Chondrocyte (in vitro differentiated cells): ENCODE results near the gene MTR. TPM values are rescaled to one million over a fixed set of nuclear protein-coding genes. Genes with fewer than 3 reads are reported as not detected.

Source experiments
- DNase-seq: peaks from one replicate; pipeline ENCODE4 v3.0.0; 2021; ENCODE audit warnings: mixed read lengths, low spot score
- H3K27ac Mint-ChIP-seq: one replicate; pipeline ENCODE4 v1.8.0; 2021; ENCODE audit warnings: mild to moderate bottlenecking, moderate library complexity, mixed read lengths; ENCODE audit not compliant: unreplicated experiment
- H3K27me3 Mint-ChIP-seq: 2 replicates; pipeline ENCODE4 v1.8.0; 2021; ENCODE audit warnings: low read depth, mixed read lengths
- H3K36me3 Mint-ChIP-seq: 2 replicates; pipeline ENCODE4 v1.8.0; 2021; ENCODE audit warnings: low read depth, mixed read lengths
- H3K4me1 Mint-ChIP-seq: 2 replicates; pipeline ENCODE4 v1.8.0; 2021; ENCODE audit warnings: low read depth, mild to moderate bottlenecking, mixed read lengths
- H3K4me3 Mint-ChIP-seq: one replicate; pipeline ENCODE4 v1.8.0; 2021; ENCODE audit warnings: mild to moderate bottlenecking, moderate library complexity, mixed read lengths; ENCODE audit not compliant: unreplicated experiment
- H3K9me3 Mint-ChIP-seq: 2 replicates; pipeline ENCODE4 v1.8.0; 2021; ENCODE audit warnings: low read depth, mixed read lengths
- CTCF ChIP-seq: fragments of 200-600 bp; sonication (generic); IDR thresholded peaks from 2 replicates; pipeline ENCODE4 v1.5.0; 2021; ENCODE audit warnings: antibody characterized with exemption, mild to moderate bottlenecking, moderate library complexity
- total RNA-seq: library from RNA; stranded (reverse); gene quantifications from 3 replicates; pipeline ENCODE4 v1.2.1, GENCODE V29; 2021

The MTR gene
- total RNA-seq, 1 donor from 2014 or later = 39.1 TPM

GRCh38 chr1:236841341-236841740 is 46.2 kb downstream of the MTR start:
- H3K27me3 Mint-ChIP-seq = no peaks in the 10 kb centered on the region
- no peak overlapping the region for H3K27ac Mint-ChIP-seq
- H3K9me3 Mint-ChIP-seq = no peaks in the 10 kb centered on the region
- no peak for TF ChIP-seq CTCF
- no peak for DNase-seq
- H3K36me3 Mint-ChIP-seq = peaks cover 19% of the 10 kb centered on the region
- no peak overlapping the region for H3K4me3 Mint-ChIP-seq
- H3K4me1 Mint-ChIP-seq = no peaks in the 10 kb centered on the region

GRCh38 chr1:236844499-236845271 is 49.6 kb downstream of the MTR start:
- no peak for TF ChIP-seq CTCF

DNA sequence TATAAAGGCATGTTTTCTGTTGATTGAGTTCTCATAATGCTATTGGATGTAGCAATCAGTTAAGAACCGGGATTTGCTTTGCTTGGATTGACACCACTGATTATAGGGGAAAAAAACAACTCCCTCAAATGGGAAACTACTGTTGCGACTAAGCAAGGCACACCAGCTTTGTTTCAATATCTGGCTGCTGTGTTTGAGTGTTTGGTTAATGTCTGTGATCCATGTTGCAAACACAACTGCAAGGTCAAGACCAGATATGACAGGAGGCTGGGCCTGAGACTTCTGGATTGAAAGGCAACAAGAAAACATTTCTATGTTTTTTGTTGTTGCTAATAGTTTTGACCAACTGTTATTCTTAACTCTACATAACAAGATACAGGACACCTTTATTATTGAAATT is 50.7 kb downstream of the MTR start:
- Mint-ChIP-seq H3K27me3 (no peaks in the 10 kb centered on the region), H3K4me1 (no peaks in the 10 kb centered on the region), H3K36me3 (peaks cover 15% of the 10 kb centered on the region), H3K27ac (no peak overlapping the region), H3K4me3 (no peak overlapping the region), H3K9me3 (no peaks in the 10 kb centered on the region)
- TF ChIP-seq CTCF = no peak
- DNase-seq = no peak

More at GRCh38 chr1:236844499-236845271, 49.6 kb downstream of the MTR start:
- no peak for DNase-seq
- H3K9me3 Mint-ChIP-seq = no peaks in the 10 kb centered on the region
- peaks cover 16% of the 10 kb centered on the region for H3K36me3 Mint-ChIP-seq
- no peaks in the 10 kb centered on the region for H3K4me1 Mint-ChIP-seq
- H3K4me3 Mint-ChIP-seq = no peak overlapping the region
- no peak overlapping the region for H3K27ac Mint-ChIP-seq
- no peaks in the 10 kb centered on the region for H3K27me3 Mint-ChIP-seq

- Mint-ChIP-seq H3K4me3 (no peak overlapping the region), H3K36me3 (peaks cover 21% of the 10 kb centered on the region), H3K9me3 (no peaks in the 10 kb centered on the region), H3K27me3 (no peaks in the 10 kb centered on the region), H3K4me1 (no peaks in the 10 kb centered on the region), H3K27ac (no peak overlapping the region)
- TF ChIP-seq CTCF = no peak
- no peak for DNase-seq
These were observed 53.3 kb downstream of the MTR start for GRCh38 chr1:236848274-236848923.

GRCh38 chr1:236850077-236850979 is 55.2 kb downstream of the MTR start:
- Mint-ChIP-seq H3K27ac (no peak overlapping the region), H3K36me3 (peaks cover 22% of the 10 kb centered on the region)
- DNase-seq = no peak

More at GRCh38 chr1:236850077-236850979, 55.2 kb downstream of the MTR start:
- no peaks in the 10 kb centered on the region for H3K27me3 Mint-ChIP-seq
- H3K4me1 Mint-ChIP-seq = peaks cover 18% of the 10 kb centered on the region
- TF ChIP-seq CTCF = no peak
- no peaks in the 10 kb centered on the region for H3K9me3 Mint-ChIP-seq
- H3K4me3 Mint-ChIP-seq = no peak overlapping the region
